ENCODE data around the gene KSR2.
A peak's percentile ranks its signal among the peaks of the same experiment; 100 is the strongest.
"Not testable (repeated sequence)": the region's sequence is repeated elsewhere in the genome, so short reads cannot be mapped to it uniquely, and the experiment has no call there.

KSR2 gene

GRCh38 chr12:117819160-117819559, 149.6 kb downstream of the KSR2 start:
- no peak for DNase-seq

- DNase-seq: no peak
Measured at GRCh38 chr12:117818400-117818799, 150.4 kb downstream of the KSR2 start.

DNA sequence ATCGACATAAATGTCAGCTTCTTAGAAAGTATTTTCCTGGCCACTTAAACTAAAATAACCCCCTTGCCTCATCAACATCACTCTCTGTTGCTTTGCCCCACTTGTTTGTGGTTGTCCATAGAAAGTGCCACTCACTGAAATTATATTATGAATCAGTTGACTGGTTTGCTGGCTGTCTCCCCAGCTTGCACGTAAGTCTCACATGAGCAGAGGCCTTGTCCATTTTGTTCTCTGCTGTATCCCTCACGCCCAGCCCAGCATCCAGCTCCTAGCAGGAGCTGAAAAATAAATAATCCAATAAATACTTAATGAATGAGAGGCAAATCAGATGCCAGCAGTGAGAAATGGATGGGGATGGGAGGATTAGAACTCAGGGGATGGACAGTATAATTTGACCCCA, 159.3 kb downstream of the KSR2 start:
- DNase-seq: peak in 1 of 14 donors; percentile 0

DNA sequence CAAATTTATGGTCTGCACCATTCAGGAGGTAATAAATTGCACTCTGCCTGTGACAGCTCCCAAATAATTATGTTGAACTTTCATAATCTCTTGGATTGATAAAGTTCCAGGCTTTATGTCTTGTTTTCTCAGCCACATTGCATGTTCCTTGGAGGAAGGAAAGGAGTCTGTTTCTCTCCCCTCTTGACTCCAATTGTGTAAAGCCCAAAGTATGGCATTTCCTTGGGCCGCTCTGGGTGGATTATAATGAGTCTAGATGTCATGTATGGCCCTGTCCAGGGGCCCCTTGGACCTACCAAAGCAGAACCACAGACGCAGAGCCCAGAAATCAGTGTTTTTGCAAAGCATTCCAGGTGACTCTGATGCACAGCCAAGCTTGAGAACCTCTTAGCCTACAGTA, 160.8 kb downstream of the KSR2 start:
- no peak for DNase-seq

- no peak for DNase-seq
Measured at GRCh38 chr12:117807355-117807754, 161.4 kb downstream of the KSR2 start.

DNA sequence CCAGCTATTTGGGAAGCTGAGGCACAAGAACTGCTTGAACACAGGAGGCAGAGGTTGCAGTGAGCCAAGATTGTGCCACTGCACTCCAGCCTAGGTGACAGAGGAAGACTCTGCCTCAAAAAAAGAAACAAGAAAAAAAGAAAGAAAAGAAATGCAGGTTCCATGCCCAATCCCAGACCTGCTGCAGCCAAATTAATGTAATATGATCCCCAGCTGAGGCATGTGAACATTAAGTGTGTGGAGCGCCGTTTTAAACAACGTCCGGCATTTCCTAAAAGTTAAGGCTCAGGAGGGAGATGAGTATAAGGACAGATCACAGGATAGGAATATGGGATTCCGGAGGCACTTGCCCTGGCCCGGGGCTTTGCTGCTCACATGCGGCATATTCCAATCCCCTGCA, 162.9 kb downstream of the KSR2 start:
- no peak for DNase-seq

DNA sequence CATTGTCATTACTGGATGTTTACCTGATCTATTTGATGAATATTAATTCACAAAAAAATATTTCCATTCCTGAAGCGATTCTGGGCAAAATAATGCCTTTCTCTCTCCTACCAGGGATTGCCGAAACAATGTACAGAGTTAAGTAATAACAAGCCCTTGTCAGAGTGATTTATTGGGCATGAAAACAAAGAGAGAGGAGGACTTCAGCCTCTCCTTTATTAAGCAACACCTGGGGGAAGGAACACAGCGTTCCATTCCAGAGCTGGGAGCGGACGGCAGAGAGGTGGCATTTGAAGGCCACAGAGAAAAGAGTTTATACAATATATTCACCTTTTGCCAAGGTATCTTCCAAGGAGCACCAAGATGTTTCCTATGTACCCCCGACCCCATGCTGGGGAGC, 165.8 kb downstream of the KSR2 start:
- DNase-seq: no peak

DNA sequence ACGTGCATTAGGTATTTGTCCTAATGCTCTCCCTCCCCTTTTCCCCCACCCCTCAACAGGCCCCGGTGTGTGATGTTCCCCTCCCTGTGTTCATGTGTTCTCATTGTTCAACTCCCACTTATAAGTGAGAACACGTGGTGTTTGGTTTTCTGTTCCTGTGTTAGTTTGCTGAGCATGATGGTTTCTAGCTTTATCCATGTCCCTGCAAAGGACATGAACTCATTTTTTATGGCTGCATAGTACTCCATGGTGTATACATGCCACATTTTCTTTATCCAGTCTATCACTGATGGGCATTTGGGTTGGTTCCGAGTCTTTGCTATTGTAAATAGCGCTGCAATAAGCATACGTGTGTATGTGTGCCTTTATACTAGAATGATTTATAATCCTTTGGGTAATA, 168.1 kb downstream of the KSR2 start:
- not testable (repeated sequence) for DNase-seq

- DNase-seq: no peak
Measured at GRCh38 chr12:117797202-117797601, 171.6 kb downstream of the KSR2 start.

- no peak for DNase-seq
Measured at GRCh38 chr12:117792877-117793424, 175.8 kb downstream of the KSR2 start.

GRCh38 chr12:117792471-117792870, 176.3 kb downstream of the KSR2 start:
- no peak for DNase-seq

GRCh38 chr12:117790948-117791347, 177.8 kb downstream of the KSR2 start:
- no peak for DNase-seq

GRCh38 chr12:117790198-117790597, 178.6 kb downstream of the KSR2 start:
- DNase-seq: no peak

DNA sequence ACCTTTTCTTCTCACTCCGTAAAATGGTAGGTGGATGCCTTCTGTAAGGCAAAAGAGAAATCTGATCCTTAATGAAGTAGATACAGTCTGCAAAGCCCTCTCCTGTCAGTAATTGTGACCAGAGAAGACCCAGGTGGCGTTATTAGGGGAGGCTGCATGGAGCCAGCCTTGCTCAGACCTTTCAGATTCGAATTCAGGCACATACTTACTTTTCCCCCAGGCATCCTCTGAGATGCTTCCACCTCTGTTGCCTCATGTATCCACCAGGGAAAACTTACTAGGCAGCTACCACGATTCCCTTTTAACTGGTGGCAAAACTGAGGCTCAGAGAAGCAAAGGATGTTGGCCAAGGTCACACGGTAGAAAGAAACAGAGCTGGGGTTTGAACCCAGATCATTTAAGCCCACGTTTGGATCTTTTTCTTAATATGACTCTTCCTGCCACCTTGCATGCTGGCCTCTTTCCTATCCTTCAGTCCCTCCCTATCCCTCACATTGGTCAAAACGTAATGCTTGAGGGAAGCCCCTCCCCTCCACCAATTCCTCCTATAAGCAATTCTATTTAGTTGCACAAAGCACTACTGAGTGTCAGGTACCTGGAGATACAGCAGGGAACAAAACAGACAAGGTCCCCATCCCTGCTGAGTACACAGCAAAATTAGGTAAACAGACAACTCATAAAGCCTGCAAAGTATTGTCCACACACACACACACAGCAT, 179.4 kb downstream of the KSR2 start:
- no peak for DNase-seq

- no peak for DNase-seq
Measured at GRCh38 chr12:117778656-117779055, 190.1 kb downstream of the KSR2 start.

- no peak for DNase-seq
Measured at GRCh38 chr12:117774941-117775775, 193.6 kb downstream of the KSR2 start.

DNA sequence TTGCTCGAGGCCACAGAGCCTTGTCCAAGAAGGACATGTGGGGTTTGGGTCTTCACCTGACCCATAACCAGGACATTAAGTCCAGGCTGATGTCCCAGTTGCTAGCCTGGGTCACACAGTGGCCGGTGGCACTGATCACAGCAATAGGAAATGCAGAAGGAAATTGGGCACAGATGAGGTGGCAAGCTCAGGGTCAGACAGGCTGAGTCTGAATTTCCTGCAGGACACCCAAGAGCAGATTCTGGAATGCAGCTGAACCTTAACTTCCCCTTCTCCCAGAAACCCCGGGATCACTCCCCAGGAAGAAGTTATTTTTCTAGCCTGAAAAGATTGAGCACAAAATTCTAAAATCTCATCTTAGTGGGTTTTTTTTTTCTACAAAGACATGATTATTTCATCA, 199.9 kb downstream of the KSR2 start:
- no peak for DNase-seq

DNA sequence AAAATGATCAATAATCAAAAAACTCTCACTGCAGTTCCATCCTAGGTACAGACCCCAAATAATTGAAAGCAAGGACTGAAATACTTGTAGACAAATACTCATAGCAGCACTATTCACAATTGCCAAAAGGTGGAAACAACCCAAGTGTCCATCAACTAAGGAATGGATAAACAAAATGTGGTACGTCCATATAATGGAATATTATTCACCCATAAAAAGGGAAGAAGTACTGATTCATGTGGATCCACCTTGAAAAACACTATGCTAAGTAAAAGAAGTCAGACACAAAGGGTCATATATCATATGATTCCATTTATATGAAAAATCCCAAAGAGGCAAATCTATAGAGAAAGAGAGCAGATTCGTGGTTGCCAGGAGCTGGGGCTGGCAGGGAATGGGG, 202.8 kb downstream of the KSR2 start:
- DNase-seq: no peak

DNA sequence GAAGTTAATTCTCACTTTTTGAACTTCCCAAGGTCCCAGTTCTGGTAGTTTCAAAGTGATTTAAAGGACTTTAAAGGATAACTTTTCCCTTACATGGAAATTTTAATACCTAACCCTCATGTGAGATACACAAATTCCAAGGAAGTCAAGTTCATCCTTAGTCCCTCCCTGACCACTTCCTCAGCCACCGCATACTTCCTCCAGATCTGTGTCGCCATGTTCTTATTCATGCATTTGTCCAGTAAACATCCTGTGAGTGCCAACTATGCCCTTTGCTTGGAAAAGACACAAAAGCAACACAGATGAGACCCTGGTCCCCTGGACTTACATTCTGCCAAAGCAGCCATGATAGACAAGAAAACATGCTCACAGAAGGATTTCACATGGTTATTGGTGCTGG, 206.6 kb downstream of the KSR2 start:
- DNase-seq: no peak

DNA sequence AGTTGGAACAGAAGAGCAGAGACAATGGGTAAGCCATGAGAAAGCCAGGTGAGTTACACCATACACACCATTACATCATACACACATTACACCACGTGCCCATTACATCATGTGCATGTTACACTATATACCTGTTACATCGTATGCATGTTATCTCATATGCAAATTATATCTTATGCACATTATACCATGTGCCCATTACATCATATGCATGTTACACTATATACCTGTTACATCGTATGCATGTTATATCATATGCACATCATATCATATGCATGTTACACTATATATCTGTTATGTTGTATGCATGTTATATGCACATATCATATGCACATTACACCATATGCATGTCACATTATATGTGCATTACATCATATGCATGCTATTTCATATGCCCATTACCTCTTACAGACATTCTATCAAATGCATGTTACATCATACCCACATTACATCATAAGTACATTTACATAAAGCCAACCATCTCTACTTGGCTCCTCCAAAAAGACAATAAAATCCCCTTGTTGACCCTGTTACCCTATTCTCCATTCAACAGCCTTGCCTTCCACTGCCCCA, 207.2 kb downstream of the KSR2 start:
- DNase-seq: no peak

GRCh38 chr12:117760990-117761389, 207.8 kb downstream of the KSR2 start:
- no peak for DNase-seq

GRCh38 chr12:117750657-117751056, 218.1 kb downstream of the KSR2 start:
- no peak for DNase-seq

GRCh38 chr12:117749431-117749830, 219.4 kb downstream of the KSR2 start:
- DNase-seq: no peak

All from C1 segment of cervical spinal cord (tissue), 14 donors.